AG20443 (cell line): ENCODE measurements around the gene TMEM182.
A peak's percentile ranks its signal among the peaks of the same experiment; 100 is the strongest.

Experiments
- DNase-seq: peaks from one replicate; pipeline ENCODE4 v3.0.0; 2012; ENCODE audit warnings: low spot score, mixed read lengths

The TMEM182 gene

GRCh38 chr2:102761763-102762162 is at the start of gene TMEM182:
TSS of gene TMEM182 (plus strand) at chr2:102762031. CDS start at chr2:102762218, 187 bp downstream.
- no peak for DNase-seq

GRCh38 chr2:102717308-102718018 is 44.4 kb upstream of the TMEM182 start:
- peak; percentile 88 for DNase-seq

- peak; percentile 39 for DNase-seq
These were observed 43.2 kb upstream of the TMEM182 start for GRCh38 chr2:102718387-102719316.

GRCh38 chr2:102724016-102724490 is 37.8 kb upstream of the TMEM182 start:
- DNase-seq = no peak

GRCh38 chr2:102724553-102724952 is 37.3 kb upstream of the TMEM182 start:
- no peak for DNase-seq

- no peak for DNase-seq
These were observed 35.4 kb upstream of the TMEM182 start for GRCh38 chr2:102726128-102727087.

GRCh38 chr2:102735416-102736109 is 26.3 kb upstream of the TMEM182 start:
- DNase-seq = no peak

- DNase-seq = no peak
These were observed 25.8 kb upstream of the TMEM182 start for GRCh38 chr2:102736110-102736409.

- DNase-seq = peak; percentile 97
These were observed 25.1 kb upstream of the TMEM182 start for GRCh38 chr2:102736410-102737409.

- no peak for DNase-seq
These were observed 24.4 kb upstream of the TMEM182 start for GRCh38 chr2:102737431-102737830.

GRCh38 chr2:102743259-102743658 is 18.6 kb upstream of the TMEM182 start:
- no peak for DNase-seq

GRCh38 chr2:102748107-102748506 is 13.7 kb upstream of the TMEM182 start:
- DNase-seq = no peak

GRCh38 chr2:102749938-102750337 is 11.9 kb upstream of the TMEM182 start:
- no peak for DNase-seq

- peak; percentile 45 for DNase-seq
These were observed 8.2 kb upstream of the TMEM182 start for GRCh38 chr2:102753563-102754159.

- DNase-seq = no peak
These were observed 7.2 kb upstream of the TMEM182 start for GRCh38 chr2:102754456-102755145.

GRCh38 chr2:102755284-102755683 is 6.5 kb upstream of the TMEM182 start:
- DNase-seq = no peak

- DNase-seq = no peak
These were observed 3.4 kb upstream of the TMEM182 start for GRCh38 chr2:102758439-102758838.

- no peak for DNase-seq
These were observed 2.3 kb downstream of the TMEM182 start for GRCh38 chr2:102764083-102764482.

- no peak for DNase-seq
These were observed 3.2 kb downstream of the TMEM182 start for GRCh38 chr2:102765061-102765460.
